ENCODE measurements around the gene IL1R2.

DNA sequence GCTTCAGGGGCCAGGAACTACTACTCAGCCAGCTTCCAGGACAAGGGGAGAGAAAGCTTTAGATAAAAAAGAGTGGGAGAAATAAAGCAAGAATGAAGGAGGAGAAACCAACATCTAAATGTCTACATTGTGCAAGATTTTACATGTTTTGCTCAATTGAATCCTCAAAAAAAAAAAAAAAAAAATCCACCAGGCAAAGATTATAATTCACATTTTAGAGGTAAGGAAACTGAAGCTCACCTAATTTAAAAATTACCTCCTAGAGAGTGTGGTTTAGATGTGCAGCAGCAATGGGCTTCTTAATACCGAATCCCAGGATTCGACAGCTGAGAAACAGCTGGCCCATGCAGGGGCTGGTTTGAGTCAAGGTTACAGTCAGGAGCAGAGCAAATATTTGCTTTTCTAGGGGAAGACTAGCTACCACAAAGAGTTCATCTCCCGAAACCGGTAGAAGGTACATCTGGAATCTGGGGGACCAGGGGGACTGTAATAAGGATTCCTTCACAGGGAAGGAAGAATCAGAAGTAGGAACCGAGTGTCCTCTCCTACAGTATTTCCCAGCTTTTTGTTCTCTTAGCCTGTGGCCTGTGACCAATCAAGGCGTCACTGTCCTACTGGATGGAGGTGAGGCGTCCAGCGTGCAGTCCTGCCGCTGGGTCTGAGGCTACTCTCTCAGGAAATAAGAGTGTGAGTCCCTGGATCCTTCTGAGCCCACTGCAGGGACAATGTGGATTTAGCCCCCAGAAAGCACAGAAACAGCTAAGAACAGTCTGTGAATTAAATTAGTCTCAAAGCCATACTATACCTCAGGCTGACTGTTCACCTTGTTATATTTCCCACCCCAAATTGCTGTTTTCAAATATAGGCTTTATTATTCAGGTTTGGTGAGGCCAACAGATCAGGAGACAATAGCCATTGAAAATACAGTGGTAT, 42.3 kb downstream of the IL1R2 start:
- TF ChIP-seq POLR2A (IDR thresholded peaks at IDR 0.05; ENCODE audit: low read depth, low read length), result no peak
- no peak for TF ChIP-seq POLR2AphosphoS5 (IDR thresholded peaks at IDR 0.05; ENCODE audit: low read depth, low read length)
- TF ChIP-seq TAF1 (IDR thresholded peaks at IDR 0.05; ENCODE audit: borderline replicate concordance, low read depth, low read length), result no peak

All from GM12892 (cell line).